GM12891 (cell line): ENCODE data around the gene FNBP1.

Experiments
- POLR2A ChIP-seq: IDR thresholded peaks from 2 replicates; pipeline ENCODE4 v1.6.1; 2011; ENCODE audit warnings: low read depth, low read length, control low read depth
- POLR2AphosphoS5 ChIP-seq: IDR thresholded peaks from 2 replicates; pipeline ENCODE4 v1.6.1; 2011; ENCODE audit warnings: low read depth, low read length, control low read depth
- SPI1 ChIP-seq: IDR thresholded peaks from 2 replicates; pipeline ENCODE4 v1.6.1; 2011; ENCODE audit warnings: low read depth, low read length, control low read depth
- TAF1 ChIP-seq: IDR thresholded peaks from 2 replicates; pipeline ENCODE4 v1.6.1; 2011; ENCODE audit warnings: low read depth, low read length, control low read depth

DNA sequence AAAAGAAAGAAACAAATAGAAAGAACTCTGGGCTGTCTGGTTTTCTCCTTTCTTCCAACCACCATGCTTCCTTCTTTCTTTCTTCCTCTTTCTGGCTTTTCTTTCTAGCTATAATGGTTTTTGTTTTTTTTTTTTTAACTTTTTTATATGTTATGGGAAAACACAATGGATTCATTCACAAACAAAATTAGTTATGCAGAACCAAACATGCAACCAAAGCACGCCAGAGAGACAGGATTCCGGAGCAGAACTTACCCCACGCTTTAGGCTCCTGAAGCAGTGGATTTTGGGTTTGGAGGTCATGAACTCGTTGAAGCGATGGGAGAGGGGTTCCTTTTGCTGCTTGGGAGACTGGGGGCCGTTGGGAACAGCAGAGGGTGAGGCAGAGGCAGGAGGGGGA is 119.4 kb downstream of the FNBP1 start:
- no peak for TF ChIP-seq POLR2A
- TF ChIP-seq SPI1 = no peak
- no peak for TF ChIP-seq POLR2AphosphoS5
- no peak for TF ChIP-seq TAF1
